Measurements from ENCODE around the gene MUCL3. TPM values are rescaled to one million over a fixed set of nuclear protein-coding genes. Genes with fewer than 3 reads are reported as not detected.

MUCL3 gene
- total RNA-seq, 1 donor from 2014 or later = under 0.01 TPM

- FAIRE-seq (no peak), DNase-seq (ENCODE audit: low read depth) (peak; percentile 86)
- TF ChIP-seq, protein P1, sequence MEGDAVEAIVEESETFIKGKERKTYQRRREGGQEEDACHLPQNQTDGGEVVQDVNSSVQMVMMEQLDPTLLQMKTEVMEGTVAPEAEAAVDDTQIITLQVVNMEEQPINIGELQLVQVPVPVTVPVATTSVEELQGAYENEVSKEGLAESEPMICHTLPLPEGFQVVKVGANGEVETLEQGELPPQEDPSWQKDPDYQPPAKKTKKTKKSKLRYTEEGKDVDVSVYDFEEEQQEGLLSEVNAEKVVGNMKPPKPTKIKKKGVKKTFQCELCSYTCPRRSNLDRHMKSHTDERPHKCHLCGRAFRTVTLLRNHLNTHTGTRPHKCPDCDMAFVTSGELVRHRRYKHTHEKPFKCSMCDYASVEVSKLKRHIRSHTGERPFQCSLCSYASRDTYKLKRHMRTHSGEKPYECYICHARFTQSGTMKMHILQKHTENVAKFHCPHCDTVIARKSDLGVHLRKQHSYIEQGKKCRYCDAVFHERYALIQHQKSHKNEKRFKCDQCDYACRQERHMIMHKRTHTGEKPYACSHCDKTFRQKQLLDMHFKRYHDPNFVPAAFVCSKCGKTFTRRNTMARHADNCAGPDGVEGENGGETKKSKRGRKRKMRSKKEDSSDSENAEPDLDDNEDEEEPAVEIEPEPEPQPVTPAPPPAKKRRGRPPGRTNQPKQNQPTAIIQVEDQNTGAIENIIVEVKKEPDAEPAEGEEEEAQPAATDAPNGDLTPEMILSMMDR (IDR thresholded peaks at IDR 0.05; ENCODE audit: insufficient read depth, low read length, severe bottlenecking) = peak; percentile 63
- H3K27me3 ChIP-seq (ENCODE audit: control insufficient read depth, insufficient read depth, low read length) = no peaks in the 10 kb centered on the region
- H3K36me3 ChIP-seq (ENCODE audit: control insufficient read depth, insufficient read depth, low read length) = peaks cover 16% of the 10 kb centered on the region
- H3K4me3 ChIP-seq (ENCODE audit: low read depth, low read length) = peak within 1 kb of the TSS; percentile 55
Measured at GRCh38 chr6:30914076-30914853, 26.5 kb upstream of the MUCL3 start, which contains the start of gene VARS2. Gene VARS2 (plus strand): TSS chr6:30914238. CDS start chr6:30914837, 599 bp downstream.

DNA sequence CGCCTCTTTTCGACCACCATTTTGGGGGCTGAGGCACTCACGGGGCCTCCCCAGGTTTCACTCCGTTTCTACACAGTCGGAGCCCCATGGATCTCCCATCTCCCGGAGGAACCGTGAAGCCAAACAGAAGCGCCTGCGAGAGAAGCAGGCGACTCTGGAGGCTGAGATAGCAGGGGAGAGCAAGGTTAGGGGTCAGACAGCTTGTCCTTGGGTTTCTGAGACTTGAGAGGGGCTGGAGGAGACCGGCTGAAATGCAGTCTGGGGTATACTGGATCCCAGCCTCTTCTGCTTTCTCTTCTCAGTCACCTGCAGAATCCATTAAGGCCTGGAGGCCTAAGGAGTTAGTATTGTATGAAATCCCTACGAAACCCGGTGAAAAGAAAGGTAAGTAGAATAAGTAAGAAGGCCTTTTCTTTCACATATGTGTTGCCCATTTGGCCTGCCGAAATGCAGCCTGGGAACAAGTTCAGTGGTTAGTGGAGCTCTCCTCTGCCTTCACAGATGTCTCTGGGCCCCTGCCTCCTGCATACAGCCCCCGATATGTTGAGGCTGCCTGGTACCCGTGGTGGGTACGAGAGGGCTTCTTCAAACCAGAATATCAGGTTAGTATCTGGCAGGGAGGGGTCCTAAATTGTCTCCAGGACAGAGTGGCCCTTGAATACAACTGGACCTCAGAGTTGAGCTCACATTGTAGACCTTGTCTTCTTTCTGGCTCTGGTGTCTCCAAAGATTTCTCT is 25.8 kb upstream of the MUCL3 start:
- FAIRE-seq (no peak), DNase-seq (ENCODE audit: low read depth) (no peak)
- TF ChIP-seq, protein P1 (IDR thresholded peaks at IDR 0.05; ENCODE audit: insufficient read depth, low read length, severe bottlenecking) = no peak
- peaks cover 17% of the 10 kb centered on the region for H3K36me3 ChIP-seq (ENCODE audit: control insufficient read depth, insufficient read depth, low read length)
- no peaks in the 10 kb centered on the region for H3K27me3 ChIP-seq (ENCODE audit: control insufficient read depth, insufficient read depth, low read length)
- peak overlapping the region; percentile 55 for H3K4me3 ChIP-seq (ENCODE audit: low read depth, low read length)

DNA sequence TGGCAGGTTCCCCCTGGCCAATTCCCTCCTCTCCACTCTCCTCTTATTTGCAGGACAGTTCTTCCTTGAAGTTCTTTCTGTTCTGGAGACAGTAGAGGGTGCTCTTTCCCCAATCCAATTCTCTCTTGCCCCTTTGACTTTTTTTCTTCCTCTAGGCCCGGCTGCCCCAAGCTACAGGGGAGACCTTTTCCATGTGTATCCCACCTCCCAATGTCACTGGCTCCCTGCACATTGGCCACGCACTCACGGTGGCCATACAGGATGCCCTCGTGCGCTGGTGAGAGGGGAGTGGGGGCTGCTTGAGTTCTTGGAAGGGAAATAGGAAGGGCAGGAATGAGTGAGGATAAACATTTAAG is 25.2 kb upstream of the MUCL3 start:
- FAIRE-seq = no peak
- Histone ChIP-seq H3K36me3 (ENCODE audit: control insufficient read depth, insufficient read depth, low read length) (peaks cover 19% of the 10 kb centered on the region), H3K4me3 (ENCODE audit: low read depth, low read length) (no peak overlapping the region), H3K27me3 (ENCODE audit: control insufficient read depth, insufficient read depth, low read length) (no peaks in the 10 kb centered on the region)
- TF ChIP-seq, protein P1 (IDR thresholded peaks at IDR 0.05; ENCODE audit: insufficient read depth, low read length, severe bottlenecking) = peak; percentile 77
- peak; percentile 64 for DNase-seq (ENCODE audit: low read depth)

DNA sequence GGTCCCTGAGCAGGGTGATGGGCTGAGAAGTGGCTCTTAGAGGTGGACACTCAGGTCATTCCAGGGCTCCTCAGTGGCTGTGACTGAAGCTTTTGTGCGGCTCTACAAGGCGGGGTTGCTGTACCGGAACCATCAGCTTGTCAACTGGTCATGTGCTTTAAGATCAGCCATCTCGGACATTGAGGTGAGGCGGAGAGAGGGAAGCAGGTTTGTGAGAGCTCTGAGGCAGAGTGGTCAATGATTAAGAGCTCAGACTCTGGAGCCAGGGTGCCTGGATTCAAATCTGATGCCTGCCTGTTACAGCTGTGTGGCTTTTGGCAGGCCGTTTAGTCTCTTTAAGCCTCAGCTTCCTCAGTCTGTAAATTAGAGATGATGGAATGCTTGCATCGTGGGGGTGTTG is 23.7 kb upstream of the MUCL3 start:
- H3K36me3 ChIP-seq (ENCODE audit: control insufficient read depth, insufficient read depth, low read length) = peaks cover 14% of the 10 kb centered on the region
- no peak for FAIRE-seq
- no peaks in the 10 kb centered on the region for H3K27me3 ChIP-seq (ENCODE audit: control insufficient read depth, insufficient read depth, low read length)
- TF ChIP-seq, protein P1 (IDR thresholded peaks at IDR 0.05; ENCODE audit: insufficient read depth, low read length, severe bottlenecking) = no peak
- no peak overlapping the region for H3K4me3 ChIP-seq (ENCODE audit: low read depth, low read length)
- DNase-seq (ENCODE audit: low read depth) = no peak

- Histone ChIP-seq H3K4me3 (ENCODE audit: low read depth, low read length) (no peak overlapping the region), H3K27me3 (ENCODE audit: control insufficient read depth, insufficient read depth, low read length) (no peaks in the 10 kb centered on the region), H3K36me3 (ENCODE audit: control insufficient read depth, insufficient read depth, low read length) (peaks cover 14% of the 10 kb centered on the region)
- FAIRE-seq = no peak
- TF ChIP-seq, protein P1 (IDR thresholded peaks at IDR 0.05; ENCODE audit: insufficient read depth, low read length, severe bottlenecking) = no peak
- no peak for DNase-seq (ENCODE audit: low read depth)
Measured at GRCh38 chr6:30917487-30917886, 23.3 kb upstream of the MUCL3 start.
